Measurements from ENCODE around the gene C2CD3. TPM values are rescaled to one million over a fixed set of nuclear protein-coding genes. Genes with fewer than 3 reads are reported as not detected.
"Not testable (repeated sequence)": the region's sequence is repeated elsewhere in the genome, so short reads cannot be mapped to it uniquely, and the experiment has no call there.

The C2CD3 gene
- total RNA-seq, 2 donors from 2014 or later = 19.9 to 25.7 TPM

DNA sequence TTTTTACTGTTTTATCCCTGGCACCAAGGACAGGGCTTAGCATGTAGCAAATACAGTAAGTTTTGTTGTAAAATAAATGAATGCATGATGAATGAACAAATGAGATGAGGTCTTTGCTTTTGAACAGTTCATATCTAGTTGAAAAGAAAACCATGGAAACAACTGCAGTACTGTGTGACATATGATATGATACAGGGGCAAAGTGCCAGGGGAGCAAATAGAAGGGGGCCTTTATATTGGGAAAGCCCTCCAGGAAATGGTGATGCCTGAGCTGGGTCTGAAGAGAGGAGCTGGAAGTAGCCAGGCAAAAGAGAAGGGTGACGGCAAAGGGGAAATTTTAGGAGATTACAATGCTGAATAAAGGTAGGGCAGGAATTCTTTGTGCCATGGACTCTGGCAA, 98.1 kb downstream of the C2CD3 start:
- no peak for DNase-seq
- Histone ChIP-seq H3K9me3 (no peaks in the 10 kb centered on the region), H3K4me3 (no peak overlapping the region), H3K27me3 (no peaks in the 10 kb centered on the region), H3K36me3 (no peaks in the 10 kb centered on the region), H3K27ac (no peak overlapping the region), H3K9ac (ENCODE audit: low read depth in 2 of 2, low read length in 2 of 2) (no peak overlapping the region), H3K4me1 (no peaks in the 10 kb centered on the region)
- intact Hi-C loops (cut with DNase I) = no loop called here
- TF ChIP-seq CTCF (IDR thresholded peaks at IDR 0.05) = no peak

DNA sequence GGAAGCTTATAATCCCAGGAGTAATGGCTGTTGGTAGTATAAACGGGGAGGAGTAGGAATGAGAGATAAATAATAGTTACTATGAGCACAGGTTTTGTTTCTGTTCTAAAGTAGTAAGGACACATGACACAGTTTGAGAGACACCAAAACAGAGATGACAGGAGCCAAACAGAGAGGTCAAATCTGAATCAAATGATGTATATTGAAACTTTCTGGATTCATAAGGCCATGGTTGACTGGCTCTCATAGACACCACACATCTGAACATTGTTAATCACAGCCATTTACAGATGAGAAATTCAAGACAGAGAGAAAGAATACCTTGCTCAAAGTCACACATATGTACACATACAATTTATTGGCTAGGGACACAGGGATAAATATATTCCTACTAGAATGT, 98.5 kb downstream of the C2CD3 start:
- H3K36me3 ChIP-seq = no peaks in the 10 kb centered on the region
- H3K9me3 ChIP-seq = no peaks in the 10 kb centered on the region
- H3K27me3 ChIP-seq = no peaks in the 10 kb centered on the region
- DNase-seq = no peak
- no peak for TF ChIP-seq CTCF (IDR thresholded peaks at IDR 0.05)
- no peak overlapping the region for H3K9ac ChIP-seq (ENCODE audit: low read depth in 2 of 2, low read length in 2 of 2)
- intact Hi-C loops (cut with DNase I) = no loop called here
- no peaks in the 10 kb centered on the region for H3K4me1 ChIP-seq
- no peak overlapping the region for H3K4me3 ChIP-seq
- no peak overlapping the region for H3K27ac ChIP-seq

- no peaks in the 10 kb centered on the region for H3K36me3 ChIP-seq
- H3K9me3 ChIP-seq = no peaks in the 10 kb centered on the region
- H3K27me3 ChIP-seq = no peaks in the 10 kb centered on the region
- H3K4me1 ChIP-seq = no peaks in the 10 kb centered on the region
- H3K4me3 ChIP-seq = no peak overlapping the region
- no peak overlapping the region for H3K9ac ChIP-seq (ENCODE audit: low read depth in 2 of 2, low read length in 2 of 2)
- intact Hi-C loops (cut with DNase I) = no loop called here
- H3K27ac ChIP-seq = no peak overlapping the region
- TF ChIP-seq CTCF (IDR thresholded peaks at IDR 0.05) = no peak
- DNase-seq = no peak
Observed at GRCh38 chr11:74070723-74071492, 99.9 kb downstream of the C2CD3 start.

DNA sequence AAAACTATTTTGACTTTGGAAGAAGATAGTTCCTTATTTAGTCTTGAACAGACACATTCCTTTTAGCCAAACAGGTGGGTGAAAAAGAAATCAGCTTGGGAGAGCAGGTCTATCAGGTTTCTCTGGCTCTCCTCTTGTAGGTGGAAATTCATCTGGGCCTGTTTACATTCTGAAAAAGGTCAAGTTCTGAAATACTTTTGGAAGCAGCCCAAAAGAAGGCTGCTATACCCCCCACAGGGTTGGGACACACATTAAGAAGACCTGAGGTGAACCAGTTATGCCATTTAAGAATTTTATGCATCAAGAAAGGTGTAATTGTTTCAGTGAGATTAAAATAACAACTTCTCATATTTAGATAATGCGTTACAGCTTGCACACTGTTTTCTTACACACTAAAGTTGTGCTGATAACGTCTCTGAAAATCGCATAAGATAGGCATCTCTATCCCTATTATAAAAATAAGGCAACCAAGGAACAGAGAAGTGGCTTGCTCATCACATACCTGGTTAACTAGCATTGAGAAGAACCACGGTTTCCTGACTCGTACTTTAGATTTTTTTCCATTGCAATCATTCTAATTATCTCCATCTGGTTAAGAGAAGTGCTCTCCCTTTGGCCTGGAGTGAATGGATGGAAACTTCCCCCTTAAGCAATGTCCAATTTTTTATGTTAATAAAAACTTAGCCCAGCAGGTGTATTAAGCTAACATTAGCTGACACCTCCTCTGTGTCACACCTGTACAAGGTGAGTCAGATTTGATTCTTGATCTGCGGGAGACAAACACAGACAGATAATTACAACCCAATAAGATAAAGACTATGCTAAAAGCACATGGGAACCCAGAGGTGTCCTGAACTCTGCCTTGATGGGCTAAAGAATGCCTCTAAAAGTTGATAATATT, 101.4 kb downstream of the C2CD3 start:
- DNase-seq = no peak
- no peak overlapping the region for H3K27ac ChIP-seq
- intact Hi-C loops (cut with DNase I) = no loop called here
- H3K36me3 ChIP-seq = no peaks in the 10 kb centered on the region
- no peaks in the 10 kb centered on the region for H3K9me3 ChIP-seq
- H3K4me1 ChIP-seq = no peaks in the 10 kb centered on the region
- no peak overlapping the region for H3K4me3 ChIP-seq
- no peak for TF ChIP-seq CTCF (IDR thresholded peaks at IDR 0.05)
- no peak overlapping the region for H3K9ac ChIP-seq (ENCODE audit: low read depth in 2 of 2, low read length in 2 of 2)
- no peaks in the 10 kb centered on the region for H3K27me3 ChIP-seq

- H3K9ac ChIP-seq (ENCODE audit: low read depth in 2 of 2, low read length in 2 of 2); DNase-seq; H3K4me1 ChIP-seq; H3K27me3 ChIP-seq; intact Hi-C loops (cut with DNase I); H3K27ac ChIP-seq; H3K4me3 ChIP-seq; H3K36me3 ChIP-seq; H3K9me3 ChIP-seq: not testable (repeated sequence)
Observed at GRCh38 chr11:74066663-74067062, 104.1 kb downstream of the C2CD3 start.

DNA sequence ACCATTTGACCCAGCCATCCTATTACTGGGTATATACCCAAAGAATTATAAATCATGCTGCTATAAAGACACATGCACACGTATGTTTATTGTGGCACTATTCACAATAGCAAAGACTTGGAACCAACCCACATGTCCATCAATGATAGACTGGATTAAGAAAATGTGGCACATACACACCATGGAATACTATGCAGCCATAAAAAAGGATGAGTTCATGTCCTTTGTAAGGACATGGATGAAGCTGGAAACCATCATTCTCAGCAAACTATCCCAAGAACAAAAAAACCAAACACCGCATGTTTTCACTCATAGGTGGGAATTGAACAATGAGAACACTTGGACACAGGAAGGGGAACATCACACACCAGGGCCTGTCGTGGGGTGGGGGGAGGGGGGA, 105.3 kb downstream of the C2CD3 start:
- H3K27ac ChIP-seq; DNase-seq; H3K9me3 ChIP-seq; H3K36me3 ChIP-seq; H3K4me3 ChIP-seq; H3K4me1 ChIP-seq; intact Hi-C loops (cut with DNase I); H3K27me3 ChIP-seq; H3K9ac ChIP-seq (ENCODE audit: low read depth in 2 of 2, low read length in 2 of 2): not testable (repeated sequence)

GRCh38 chr11:74063628-74064027, 107.2 kb downstream of the C2CD3 start:
- H3K9me3 ChIP-seq; DNase-seq; H3K27me3 ChIP-seq; H3K27ac ChIP-seq; H3K36me3 ChIP-seq; intact Hi-C loops (cut with DNase I); H3K4me1 ChIP-seq; H3K4me3 ChIP-seq; H3K9ac ChIP-seq (ENCODE audit: low read depth in 2 of 2, low read length in 2 of 2): not testable (repeated sequence)

GRCh38 chr11:74061599-74061998, 109.2 kb downstream of the C2CD3 start:
- intact Hi-C loops (cut with DNase I); H3K4me1 ChIP-seq; H3K36me3 ChIP-seq; H3K4me3 ChIP-seq; H3K27ac ChIP-seq; H3K27me3 ChIP-seq; H3K9me3 ChIP-seq; DNase-seq; H3K9ac ChIP-seq (ENCODE audit: low read depth in 2 of 2, low read length in 2 of 2): not testable (repeated sequence)

All from colonic mucosa (tissue), 4 donors.